Epithelial cell of esophagus (primary cell): ENCODE data around the gene GDF9.

Experiments
- DNase-seq: peaks from one replicate; pipeline ENCODE4 v3.0.0; 2010; ENCODE audit warnings: low read depth
- H3K4me3 ChIP-seq: 2 replicates; pipeline ENCODE4 v1.5.1; 2011; ENCODE audit warnings: mild to moderate bottlenecking, low read length, control low read depth
- CTCF ChIP-seq: IDR thresholded peaks from 2 replicates; pipeline ENCODE4 v1.5.1; 2011; ENCODE audit warnings: low read depth, mild to moderate bottlenecking, low read length, control low read depth, inconsistent platforms; ENCODE audit not compliant: insufficient read depth; ENCODE audit errors: missing control alignments

GDF9 gene

GRCh38 chr5:132898094-132898493, 31.8 kb upstream of the GDF9 start:
- H3K4me3 ChIP-seq = no peak overlapping the region
- DNase-seq = no peak
- TF ChIP-seq CTCF = no peak

- H3K4me3 ChIP-seq = no peak overlapping the region
- DNase-seq = no peak
- no peak for TF ChIP-seq CTCF
Measured at GRCh38 chr5:132896685-132897084, 30.4 kb upstream of the GDF9 start.

- H3K4me3 ChIP-seq = no peak overlapping the region
- no peak for TF ChIP-seq CTCF
- DNase-seq = no peak
Measured at GRCh38 chr5:132895719-132896305, 29.5 kb upstream of the GDF9 start.

GRCh38 chr5:132890817-132891216, 24.5 kb upstream of the GDF9 start:
- no peak overlapping the region for H3K4me3 ChIP-seq
- TF ChIP-seq CTCF = no peak
- DNase-seq = no peak

- H3K4me3 ChIP-seq = no peak overlapping the region
- DNase-seq = no peak
- TF ChIP-seq CTCF = no peak
Measured at GRCh38 chr5:132889501-132889900, 23.2 kb upstream of the GDF9 start.

GRCh38 chr5:132887283-132887682, 21.0 kb upstream of the GDF9 start:
- no peak for TF ChIP-seq CTCF
- no peak overlapping the region for H3K4me3 ChIP-seq
- DNase-seq = no peak

- TF ChIP-seq CTCF = no peak
- no peak overlapping the region for H3K4me3 ChIP-seq
- DNase-seq = no peak
Measured at GRCh38 chr5:132886064-132886823, 20.0 kb upstream of the GDF9 start.
